Activated CD8-positive, alpha-beta T cell treated with anti-CD3 and anti-CD28 coated beads, Interleukin-2, amount 10 ng/mL, durations not matched to agents 7 days and 5 days (primary cell): Measurements from ENCODE around the gene CAB39L. TPM values are rescaled to one million over a fixed set of nuclear protein-coding genes. Genes with fewer than 3 reads are reported as not detected.

Experiments used
- ATAC-seq: fragments of 150-1000 bp; cut with Tn5 transposase; one replicate; pipeline ENCODE4 v1.10.0; 2021; ENCODE audit warnings: moderate library complexity
- CTCF ChIA-PET: fragments of 350-600 bp; sonication (Branson Sonifier 250); formaldehyde crosslinking; loops from one replicate; lab custom pipeline; 2021; ENCODE audit warnings: antibody characterized with exemption; lab: Charles Lee
- POLR2A ChIA-PET: fragments of 350-600 bp; sonication (Branson Sonifier 250); formaldehyde crosslinking; loops from one replicate; lab custom pipeline; 2021; ENCODE audit warnings: antibody characterized with exemption; lab: Charles Lee
- DNase-seq: peaks from one replicate; pipeline ENCODE4 v3.0.0-alpha.2; 2020
- H3K27ac Mint-ChIP-seq: one replicate; pipeline ENCODE4 v1.8.0; 2021; ENCODE audit warnings: mild to moderate bottlenecking, mixed read lengths
- H3K27me3 Mint-ChIP-seq: one replicate; pipeline ENCODE4 v1.8.0; 2021; ENCODE audit warnings: low read depth, mixed read lengths
- H3K36me3 Mint-ChIP-seq: one replicate; pipeline ENCODE4 v1.8.0; 2021; ENCODE audit warnings: low read depth, mixed read lengths
- H3K4me1 Mint-ChIP-seq: one replicate; pipeline ENCODE4 v1.8.0; 2021; ENCODE audit warnings: low read depth, mixed read lengths
- H3K4me3 Mint-ChIP-seq: one replicate; pipeline ENCODE4 v1.8.0; 2021; ENCODE audit warnings: mild to moderate bottlenecking, mixed read lengths
- H3K9me3 Mint-ChIP-seq: one replicate; pipeline ENCODE4 v1.8.0; 2022; ENCODE audit warnings: mixed read lengths; ENCODE audit not compliant: insufficient read depth
- total RNA-seq, 2 experiments: library from RNA; stranded (reverse); gene quantifications; one replicate each; pipeline ENCODE4 v1.2.3, GENCODE V29; 2021

The CAB39L gene
- total RNA-seq: 1 to 10 TPM; 2.3 to 2.6 TPM

DNA sequence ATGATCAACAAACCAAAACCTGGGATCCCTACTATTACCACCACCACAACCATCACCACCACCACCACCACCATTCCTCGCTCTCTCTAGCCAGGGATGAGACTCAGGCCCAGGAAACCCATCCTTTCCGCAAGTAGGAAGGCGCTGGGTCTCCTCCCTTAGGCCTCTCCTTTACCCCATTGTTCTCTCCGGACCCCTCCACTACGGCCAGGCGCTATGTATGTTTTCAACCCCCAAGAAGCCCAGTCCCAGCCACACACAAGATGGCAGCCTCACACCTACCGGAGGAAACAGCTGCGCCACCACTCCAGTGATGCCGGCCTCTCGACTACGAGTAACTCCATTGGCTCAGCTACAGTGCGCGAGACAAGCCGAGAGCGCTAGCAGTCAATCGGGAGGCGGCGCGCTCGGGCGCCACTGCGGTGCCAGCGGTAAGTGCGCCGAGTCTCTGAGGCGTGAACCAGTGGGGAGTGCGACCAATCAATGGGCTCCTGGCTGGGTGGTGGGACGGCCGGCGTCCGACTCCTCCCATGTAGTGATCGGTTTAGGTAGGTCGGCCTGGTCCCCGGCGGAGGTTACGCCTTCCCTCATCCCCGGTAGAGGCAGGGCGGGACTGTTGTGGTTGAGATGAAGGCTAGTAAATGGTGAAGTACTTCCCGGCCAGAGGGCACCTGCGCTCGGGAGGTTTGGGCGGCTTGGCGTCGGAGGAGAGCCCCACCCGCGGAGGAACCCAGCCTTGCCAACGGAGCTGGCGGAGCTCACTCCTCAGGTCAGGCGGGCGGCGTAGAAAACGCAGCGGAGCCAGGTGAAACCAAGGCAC, at the start of gene CAB39L, which contains the start of gene SETDB2:
TSS of gene CAB39L (minus strand) at position 361 of the 820 bp plus-strand sequence. CDS start 61,154 bp downstream, outside the sequence.
TSS of gene SETDB2 (plus strand) at position 571 of the 820 bp plus-strand sequence. CDS start 7,620 bp downstream, outside the sequence.
- ATAC-seq: peak; percentile 96
- Mint-ChIP-seq H3K36me3 (peaks cover 19% of the 10 kb centered on the region), H3K4me3 (peak within 1 kb of the TSS; percentile 96), H3K9me3 (no peaks in the 10 kb centered on the region), H3K27me3 (peaks cover 8% of the 10 kb centered on the region), H3K27ac (peak within 1 kb of the TSS; percentile 99), H3K4me1 (peaks cover 52% of the 10 kb centered on the region)
- POLR2A ChIA-PET: interaction anchor here (0.6 to 4.8 kb wide), 25 partner anchors 9 to 485 kb away, joined by 3 to 93 read pairs (median 3); partner anchors contain the start of genes CDADC1, FNDC3A, PHF11 and RCBTB1
- DNase-seq: peak; percentile 100
- CTCF ChIA-PET: interaction anchor here (0.7 to 2.4 kb wide), 12 partner anchors 10 to 349 kb away, joined by 3 to 10 read pairs (median 3); partner anchors contain the start of gene KPNA3

- no peak overlapping the region for H3K27ac Mint-ChIP-seq
- DNase-seq (no peak), ATAC-seq (no peak)
- peaks cover 8% of the 10 kb centered on the region for H3K4me1 Mint-ChIP-seq
- no peaks in the 10 kb centered on the region for H3K27me3 Mint-ChIP-seq
- ChIA-PET CTCF (no interaction called here), POLR2A (no interaction called here)
- no peak overlapping the region for H3K4me3 Mint-ChIP-seq
- peaks cover 34% of the 10 kb centered on the region for H3K36me3 Mint-ChIP-seq
- H3K9me3 Mint-ChIP-seq: no peaks in the 10 kb centered on the region
These were observed 44.7 kb upstream of the CAB39L start for GRCh38 chr13:49488563-49488962.

DNA sequence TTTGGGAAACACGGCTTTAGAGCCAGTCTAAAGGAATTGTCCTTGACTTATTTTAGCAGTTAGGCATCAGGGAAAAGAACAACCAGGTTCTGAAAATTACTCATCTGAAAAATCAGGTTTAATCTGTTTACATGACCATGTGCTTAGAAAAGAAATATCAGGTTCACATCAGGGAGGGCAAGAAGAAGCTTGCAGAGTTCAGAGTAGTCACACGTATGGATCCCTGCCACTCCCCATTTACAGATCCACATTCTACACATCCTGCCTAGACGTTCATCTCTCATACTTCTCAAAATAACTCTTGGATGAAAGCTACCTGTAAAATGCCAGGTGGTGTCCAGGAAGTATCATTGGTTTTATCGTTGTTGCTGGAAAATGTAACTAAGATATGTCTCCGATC, 37.9 kb upstream of the CAB39L start:
- ChIA-PET POLR2A (interaction anchor here (2.3 kb wide), 1 partner anchor 14 kb away, joined by 16 read pairs; the partner anchor contains the start of gene PHF11), CTCF (interaction anchor here (1.5 kb wide), 1 partner anchor 23 kb away, joined by 4 read pairs; no protein-coding TSS in a partner anchor)
- Mint-ChIP-seq H3K27ac (no peak overlapping the region), H3K36me3 (peaks cover 46% of the 10 kb centered on the region), H3K4me1 (no peaks in the 10 kb centered on the region), H3K9me3 (no peaks in the 10 kb centered on the region), H3K27me3 (no peaks in the 10 kb centered on the region), H3K4me3 (no peak overlapping the region)
- DNase-seq (no peak), ATAC-seq (no peak)

- no peak overlapping the region for H3K27ac Mint-ChIP-seq
- no peaks in the 10 kb centered on the region for H3K4me1 Mint-ChIP-seq
- peaks cover 42% of the 10 kb centered on the region for H3K36me3 Mint-ChIP-seq
- ATAC-seq: no peak
- DNase-seq: no peak
- ChIA-PET POLR2A (no interaction called here), CTCF (interaction anchor here (0.7 to 1.6 kb wide), 2 partner anchors 10 to 1629 kb away, joined by 3 to 4 read pairs; no protein-coding TSS in a partner anchor)
- H3K27me3 Mint-ChIP-seq: no peaks in the 10 kb centered on the region
- no peak overlapping the region for H3K4me3 Mint-ChIP-seq
- H3K9me3 Mint-ChIP-seq: no peaks in the 10 kb centered on the region
These were observed 32.7 kb upstream of the CAB39L start for GRCh38 chr13:49476529-49476928.

- no peak for DNase-seq
- Mint-ChIP-seq H3K4me1 (no peaks in the 10 kb centered on the region), H3K4me3 (no peak overlapping the region), H3K27me3 (no peaks in the 10 kb centered on the region), H3K36me3 (peaks cover 39% of the 10 kb centered on the region), H3K27ac (no peak overlapping the region), H3K9me3 (no peaks in the 10 kb centered on the region)
- ChIA-PET CTCF (no interaction called here), POLR2A (no interaction called here)
- ATAC-seq: no peak
These were observed 28.3 kb upstream of the CAB39L start for GRCh38 chr13:49472186-49472585.

GRCh38 chr13:49466292-49466838, 22.5 kb upstream of the CAB39L start:
- CTCF ChIA-PET: no interaction called here
- Mint-ChIP-seq H3K36me3 (peaks cover 59% of the 10 kb centered on the region), H3K27ac (no peak overlapping the region), H3K4me3 (no peak overlapping the region), H3K27me3 (no peaks in the 10 kb centered on the region), H3K4me1 (no peaks in the 10 kb centered on the region), H3K9me3 (peaks cover 11% of the 10 kb centered on the region)
- POLR2A ChIA-PET: no interaction called here
- no peak for DNase-seq
- no peak for ATAC-seq

GRCh38 chr13:49464621-49465325, 20.9 kb upstream of the CAB39L start:
- Mint-ChIP-seq H3K36me3 (peaks cover 65% of the 10 kb centered on the region), H3K4me1 (no peaks in the 10 kb centered on the region), H3K27ac (no peak overlapping the region), H3K4me3 (no peak overlapping the region), H3K27me3 (no peaks in the 10 kb centered on the region), H3K9me3 (peaks cover 11% of the 10 kb centered on the region)
- ChIA-PET POLR2A (interaction anchor here (0.7 kb wide), 1 partner anchor 31 kb away, joined by 3 read pairs; the partner anchor contains the start of gene PHF11), CTCF (no interaction called here)
- no peak for ATAC-seq
- DNase-seq: no peak

- Mint-ChIP-seq H3K36me3 (peaks cover 58% of the 10 kb centered on the region), H3K27me3 (no peaks in the 10 kb centered on the region), H3K4me3 (no peak overlapping the region), H3K4me1 (peaks cover 1% of the 10 kb centered on the region), H3K9me3 (peaks cover 11% of the 10 kb centered on the region), H3K27ac (no peak overlapping the region)
- no peak for ATAC-seq
- ChIA-PET POLR2A (no interaction called here), CTCF (no interaction called here)
- no peak for DNase-seq
These were observed 20.2 kb upstream of the CAB39L start for GRCh38 chr13:49464085-49464484.

DNA sequence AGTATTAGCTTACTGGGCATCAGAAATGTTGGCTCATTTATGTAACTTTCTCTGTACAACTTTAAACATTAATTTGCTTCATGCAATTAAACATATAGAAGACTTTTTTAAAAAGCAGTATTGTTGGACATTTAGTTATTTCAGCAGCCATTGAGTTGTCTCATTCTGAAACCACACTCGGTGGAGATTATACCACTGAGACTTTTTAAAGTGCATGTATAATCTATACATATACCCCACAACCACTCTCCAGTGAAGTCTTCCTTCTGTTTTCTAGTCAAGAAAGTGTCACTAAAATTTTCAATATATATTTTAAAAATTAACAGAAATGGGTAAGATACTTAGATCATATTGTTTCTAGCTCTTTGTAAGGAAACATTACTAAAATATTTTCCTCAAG, 15.7 kb upstream of the CAB39L start:
- ATAC-seq (no peak), DNase-seq (no peak)
- Mint-ChIP-seq H3K4me3 (no peak overlapping the region), H3K27me3 (no peaks in the 10 kb centered on the region), H3K36me3 (peaks cover 47% of the 10 kb centered on the region), H3K9me3 (peaks cover 11% of the 10 kb centered on the region), H3K4me1 (peaks cover 12% of the 10 kb centered on the region), H3K27ac (no peak overlapping the region)
- CTCF ChIA-PET: interaction anchor here (1.0 to 1.9 kb wide), 3 partner anchors 9 to 23 kb away, joined by 4 to 5 read pairs (median 4); partner anchors contain the start of gene SETDB2
- POLR2A ChIA-PET: interaction anchor here (0.6 kb wide), 1 partner anchor 16 kb away, joined by 3 read pairs; the partner anchor contains the start of genes CAB39L and SETDB2

DNA sequence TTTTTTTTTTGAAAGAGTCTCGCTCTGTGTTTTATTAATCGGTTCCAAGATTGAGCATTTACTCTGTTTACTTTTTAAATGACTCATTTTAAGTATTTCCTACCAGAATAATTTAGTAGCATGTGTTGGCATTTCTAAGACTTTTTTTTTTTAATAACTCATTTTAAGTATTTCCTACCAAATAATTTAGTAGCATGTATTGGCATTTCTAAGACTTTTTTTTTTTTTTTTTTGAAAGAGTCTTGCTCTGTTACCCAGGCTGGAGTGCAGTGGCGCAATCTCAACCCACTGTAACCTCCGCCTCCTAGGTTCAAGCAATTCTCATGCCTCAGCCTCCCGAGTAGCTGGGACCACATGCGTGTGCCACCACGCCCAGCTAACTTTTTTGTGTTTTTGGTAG, 13.4 kb upstream of the CAB39L start:
- Mint-ChIP-seq H3K4me3 (no peak overlapping the region), H3K4me1 (peaks cover 20% of the 10 kb centered on the region), H3K9me3 (peaks cover 3% of the 10 kb centered on the region), H3K36me3 (peaks cover 37% of the 10 kb centered on the region), H3K27ac (no peak overlapping the region), H3K27me3 (no peaks in the 10 kb centered on the region)
- ChIA-PET CTCF (no interaction called here), POLR2A (no interaction called here)
- no peak for ATAC-seq
- DNase-seq: no peak

DNA sequence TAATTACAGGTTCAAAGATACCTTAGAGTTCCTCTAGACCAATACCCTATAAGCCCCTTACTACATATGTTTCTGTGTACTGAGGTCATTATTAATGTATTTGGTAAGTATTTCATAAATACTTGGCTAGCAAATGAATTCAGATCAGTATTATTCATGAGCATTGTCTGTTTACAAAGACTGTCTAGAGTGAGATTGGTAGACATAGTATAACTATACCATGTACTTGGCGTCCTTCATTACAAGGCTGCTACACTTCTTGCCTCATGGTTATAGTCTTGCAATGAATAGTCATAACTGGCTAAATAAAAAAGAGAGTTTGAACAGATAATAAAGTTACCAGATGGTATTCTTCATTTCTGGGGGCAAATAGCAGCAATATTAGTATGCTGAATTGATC, 12.3 kb upstream of the CAB39L start:
- Mint-ChIP-seq H3K27ac (no peak overlapping the region), H3K36me3 (peaks cover 31% of the 10 kb centered on the region), H3K27me3 (no peaks in the 10 kb centered on the region), H3K9me3 (no peaks in the 10 kb centered on the region), H3K4me1 (peaks cover 20% of the 10 kb centered on the region), H3K4me3 (no peak overlapping the region)
- ATAC-seq (no peak), DNase-seq (no peak)
- POLR2A ChIA-PET: no interaction called here
- CTCF ChIA-PET: no interaction called here
